HL-60 (cell line): ENCODE measurements around the gene DDAH1.

Experiments
- DNase-seq, 2 experiments: peaks; one replicate each; pipeline ENCODE4 v3.0.0-alpha.2; 2010 to 2020; ENCODE audit warnings: low read depth in 1 of 2, low spot score in 1 of 2
- H3K27ac ChIP-seq: fragments of 250-450 bp; sonication (Bioruptor Pico); replicated peaks from 2 replicates; pipeline ENCODE4 v1.5.1; 2020; ENCODE audit warnings: mild to moderate bottlenecking, moderate library complexity
- H3K27me3 ChIP-seq: fragments of 250-450 bp; sonication (Bioruptor Pico); 2 replicates; pipeline ENCODE4 v1.5.1; 2021; ENCODE audit warnings: mild to moderate bottlenecking, moderate library complexity; ENCODE audit not compliant: insufficient read depth, poor library complexity, severe bottlenecking
- H3K4me3 ChIP-seq: replicated peaks from 2 replicates; pipeline ENCODE4 v1.5.1; 2011; ENCODE audit warnings: mild to moderate bottlenecking, control low read depth, low read length; ENCODE audit not compliant: insufficient read depth
- CTCF ChIP-seq: IDR thresholded peaks from one replicate; pipeline ENCODE4 v1.5.1; 2011; ENCODE audit warnings: low read length, control low read depth, inconsistent platforms; ENCODE audit not compliant: insufficient read depth
- GABPA ChIP-seq: IDR thresholded peaks from 2 replicates; pipeline ENCODE4 v1.6.1; 2012; ENCODE audit warnings: low read depth
- POLR2AphosphoS5 ChIP-seq: IDR thresholded peaks from 2 replicates; pipeline ENCODE4 v1.6.1; 2012; ENCODE audit warnings: low read depth
- REST ChIP-seq: IDR thresholded peaks from 2 replicates; pipeline ENCODE4 v1.6.1; 2012; ENCODE audit warnings: low read depth; ENCODE audit not compliant: insufficient replicate concordance
- SPI1 ChIP-seq: IDR thresholded peaks from 2 replicates; pipeline ENCODE4 v1.6.1; 2012; ENCODE audit warnings: low read depth, mild to moderate bottlenecking, borderline replicate concordance

DDAH1 gene

GRCh38 chr1:85376356-85376755 lies 88.6 kb downstream of the DDAH1 start:
- H3K27me3 ChIP-seq, result peaks cover 3% of the 10 kb centered on the region
- no peak overlapping the region for H3K27ac ChIP-seq
- no peak for DNase-seq
- TF ChIP-seq POLR2AphosphoS5 (no peak), REST (no peak), SPI1 (no peak), GABPA (no peak), CTCF (no peak)
- no peak overlapping the region for H3K4me3 ChIP-seq

- no peak overlapping the region for H3K4me3 ChIP-seq
- TF ChIP-seq SPI1 (no peak), GABPA (no peak), CTCF (no peak), REST (no peak), POLR2AphosphoS5 (no peak)
- H3K27me3 ChIP-seq, result peaks cover 3% of the 10 kb centered on the region
- H3K27ac ChIP-seq, result no peak overlapping the region
- no peak for DNase-seq
Observed at GRCh38 chr1:85375493-85375892, 89.5 kb downstream of the DDAH1 start.

GRCh38 chr1:85374160-85374559 lies 90.8 kb downstream of the DDAH1 start:
- Histone ChIP-seq H3K27ac (no peak overlapping the region), H3K27me3 (peaks cover 3% of the 10 kb centered on the region), H3K4me3 (no peak overlapping the region)
- no peak for DNase-seq
- TF ChIP-seq SPI1, result no peak
- TF ChIP-seq GABPA, result no peak
- TF ChIP-seq CTCF, result no peak
- no peak for TF ChIP-seq POLR2AphosphoS5
- no peak for TF ChIP-seq REST
